ENCODE data around the gene ICAM4. TPM values are rescaled to one million over a fixed set of nuclear protein-coding genes. Genes with fewer than 3 reads are reported as not detected.

ICAM4 gene
- polyA plus RNA-seq, 3 donors: 5.5 to 17.3 (median 11.2) TPM

DNA sequence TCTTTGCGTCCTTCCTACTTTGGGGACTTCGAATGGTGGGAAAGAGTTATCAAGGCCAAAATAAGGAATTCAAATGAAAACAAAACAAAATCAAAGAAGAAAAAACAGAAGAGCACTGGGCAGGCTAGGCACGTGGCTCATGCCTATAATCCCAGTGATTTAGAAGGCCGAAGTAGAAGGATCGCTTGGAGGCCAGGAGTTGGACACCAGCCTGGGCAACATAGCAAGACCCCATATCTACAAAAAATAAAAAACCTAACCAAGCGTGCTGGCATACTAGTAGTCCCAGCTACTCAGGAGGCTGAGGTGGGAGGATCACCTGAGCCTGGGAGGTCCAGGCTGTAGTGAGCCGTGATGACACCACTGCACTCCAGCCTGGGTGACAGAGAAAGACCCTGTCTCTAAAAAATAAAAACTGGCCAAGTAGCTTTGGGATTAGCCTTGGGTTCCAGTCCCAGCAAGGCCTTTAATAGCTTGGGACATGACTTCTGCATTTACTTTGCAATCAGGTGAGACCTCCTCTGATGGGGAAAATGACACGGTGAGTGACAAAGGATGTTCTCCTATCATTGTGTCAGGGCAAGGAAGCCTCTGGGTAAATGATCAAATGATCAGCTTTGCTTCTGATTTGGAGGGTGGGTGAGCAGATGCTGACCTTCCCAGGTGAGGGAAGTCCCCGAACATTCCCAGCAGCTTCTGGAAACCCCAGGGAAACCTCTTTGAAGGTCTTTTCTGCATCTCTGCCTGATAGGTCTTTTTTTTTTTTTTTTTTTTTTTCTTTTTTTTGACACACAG is 8.8 kb upstream of the ICAM4 start:
- H3K4me1 ChIP-seq (ENCODE audit: control insufficient read depth in 1 of 2, insufficient read depth in 2 of 2, low read length in 2 of 2): peaks cover 3 to 32% of the 10 kb centered on the region in 2 donors
- no peak overlapping the region for H3K4me3 ChIP-seq (replicated peaks in 1 of 3; ENCODE audit: low read depth in 2 of 3, low read length in 3 of 3)
- H3K9me3 ChIP-seq (replicated peaks in 1 of 2; ENCODE audit: control insufficient read depth in 1 of 2, insufficient read depth in 1 of 2, low read length in 2 of 2): no peaks in the 10 kb centered on the region
- peaks cover 65 to 100% of the 10 kb centered on the region in 2 donors for H3K36me3 Mint-ChIP-seq
- no peak overlapping the region for H3K9ac ChIP-seq (ENCODE audit: insufficient read depth, low read length, poor library complexity, severe bottlenecking)
- TF ChIP-seq, protein P1, sequence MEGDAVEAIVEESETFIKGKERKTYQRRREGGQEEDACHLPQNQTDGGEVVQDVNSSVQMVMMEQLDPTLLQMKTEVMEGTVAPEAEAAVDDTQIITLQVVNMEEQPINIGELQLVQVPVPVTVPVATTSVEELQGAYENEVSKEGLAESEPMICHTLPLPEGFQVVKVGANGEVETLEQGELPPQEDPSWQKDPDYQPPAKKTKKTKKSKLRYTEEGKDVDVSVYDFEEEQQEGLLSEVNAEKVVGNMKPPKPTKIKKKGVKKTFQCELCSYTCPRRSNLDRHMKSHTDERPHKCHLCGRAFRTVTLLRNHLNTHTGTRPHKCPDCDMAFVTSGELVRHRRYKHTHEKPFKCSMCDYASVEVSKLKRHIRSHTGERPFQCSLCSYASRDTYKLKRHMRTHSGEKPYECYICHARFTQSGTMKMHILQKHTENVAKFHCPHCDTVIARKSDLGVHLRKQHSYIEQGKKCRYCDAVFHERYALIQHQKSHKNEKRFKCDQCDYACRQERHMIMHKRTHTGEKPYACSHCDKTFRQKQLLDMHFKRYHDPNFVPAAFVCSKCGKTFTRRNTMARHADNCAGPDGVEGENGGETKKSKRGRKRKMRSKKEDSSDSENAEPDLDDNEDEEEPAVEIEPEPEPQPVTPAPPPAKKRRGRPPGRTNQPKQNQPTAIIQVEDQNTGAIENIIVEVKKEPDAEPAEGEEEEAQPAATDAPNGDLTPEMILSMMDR (IDR thresholded peaks at IDR 0.05): no peak
- peaks cover 0 to 2% (median 0%) of the 10 kb centered on the region in 7 donors for H3K9me3 Mint-ChIP-seq
- peaks cover 99% of the 10 kb centered on the region for H4K20me1 ChIP-seq (ENCODE audit: insufficient read depth, low read length)
- H2AFZ ChIP-seq (ENCODE audit: insufficient read depth, low read depth, low read length, poor library complexity, severe bottlenecking): no peak overlapping the region
- peaks cover 30% of the 10 kb centered on the region for H3K4me1 Mint-ChIP-seq
- peaks cover 60 to 88% of the 10 kb centered on the region in 2 donors for H3K36me3 ChIP-seq (replicated peaks in 1 of 2; ENCODE audit: control insufficient read depth in 1 of 2, insufficient read depth in 2 of 2, low read length in 2 of 2)
- no peak overlapping the region for H3K27ac ChIP-seq (ENCODE audit: low read depth in 1 of 2, low read length in 2 of 2)
- no peak overlapping the region for H3K4me3 Mint-ChIP-seq
- no peak overlapping the region for H3K4me2 ChIP-seq (replicated peaks; ENCODE audit: extremely low read depth, low read length, poor library complexity, severe bottlenecking)
- peaks cover 0 to 2% (median 1%) of the 10 kb centered on the region in 3 donors for H3K27me3 Mint-ChIP-seq (ENCODE audit: low read depth in 3 of 3)
- intact Hi-C loops (cut with micrococcal nuclease): no loop called here
- 100% methylated on average over 4 of the region's 9 CpGs for WGBS (ENCODE audit: insufficient coverage)
- H3K79me2 ChIP-seq (ENCODE audit: insufficient read depth, low read length): peaks cover 18% of the 10 kb centered on the region
- no peaks in the 10 kb centered on the region for H3K27me3 ChIP-seq (ENCODE audit: control insufficient read depth in 2 of 2, insufficient read depth in 2 of 2, low read length in 2 of 2)
- no peak for DNase-seq
- no peak overlapping the region for H3K27ac Mint-ChIP-seq

DNA sequence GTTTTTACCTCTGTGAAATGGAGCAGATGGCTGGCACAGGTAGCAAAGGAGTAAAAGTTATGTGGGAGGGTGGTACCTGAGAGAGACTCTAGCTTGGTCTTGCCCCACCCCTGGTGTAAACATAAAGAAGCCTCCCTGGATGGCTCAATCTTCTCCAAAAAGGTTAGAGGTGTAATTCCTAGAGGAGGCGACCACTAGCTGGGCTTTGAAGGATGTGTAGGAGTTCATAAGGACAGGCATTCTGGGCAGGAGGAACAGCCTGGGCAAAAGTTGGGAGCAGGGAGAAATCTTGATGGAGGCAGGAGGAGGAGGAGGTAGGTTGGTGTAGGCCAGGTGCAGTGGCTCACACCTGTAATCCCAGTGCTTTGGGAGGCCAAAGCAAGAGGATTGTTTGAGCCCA is 7.8 kb upstream of the ICAM4 start:
- Histone ChIP-seq H3K9ac (ENCODE audit: insufficient read depth, low read length, poor library complexity, severe bottlenecking) (no peak overlapping the region), H3K9me3 (replicated peaks in 1 of 2; ENCODE audit: control insufficient read depth in 1 of 2, insufficient read depth in 1 of 2, low read length in 2 of 2) (no peaks in the 10 kb centered on the region), H3K36me3 (replicated peaks in 1 of 2; ENCODE audit: control insufficient read depth in 1 of 2, insufficient read depth in 2 of 2, low read length in 2 of 2) (peaks cover 69 to 95% of the 10 kb centered on the region in 2 donors), H3K4me1 (ENCODE audit: control insufficient read depth in 1 of 2, insufficient read depth in 2 of 2, low read length in 2 of 2) (peaks cover 0 to 22% of the 10 kb centered on the region in 2 donors), H3K27ac (ENCODE audit: low read depth in 1 of 2, low read length in 2 of 2) (no peak overlapping the region), H3K79me2 (ENCODE audit: insufficient read depth, low read length) (peaks cover 10% of the 10 kb centered on the region), H3K4me3 (replicated peaks in 1 of 3; ENCODE audit: low read depth in 2 of 3, low read length in 3 of 3) (no peak overlapping the region), H4K20me1 (ENCODE audit: insufficient read depth, low read length) (peaks cover 99% of the 10 kb centered on the region), H2AFZ (ENCODE audit: insufficient read depth, low read depth, low read length, poor library complexity, severe bottlenecking) (no peak overlapping the region), H3K4me2 (replicated peaks; ENCODE audit: extremely low read depth, low read length, poor library complexity, severe bottlenecking) (no peak overlapping the region), H3K27me3 (ENCODE audit: control insufficient read depth in 2 of 2, insufficient read depth in 2 of 2, low read length in 2 of 2) (no peaks in the 10 kb centered on the region)
- Mint-ChIP-seq H3K4me1 (peaks cover 24% of the 10 kb centered on the region), H3K27me3 (ENCODE audit: low read depth in 3 of 3) (peaks cover 0 to 2% (median 1%) of the 10 kb centered on the region in 3 donors), H3K36me3 (peaks cover 73 to 100% of the 10 kb centered on the region in 2 donors), H3K4me3 (no peak overlapping the region), H3K9me3 (peaks cover 0 to 2% (median 0%) of the 10 kb centered on the region in 7 donors), H3K27ac (no peak overlapping the region)
- intact Hi-C loops (cut with micrococcal nuclease): no loop called here
- 100% methylated on average over 1 of the region's 1 CpG for WGBS (ENCODE audit: insufficient coverage)
- TF ChIP-seq, protein P1 (IDR thresholded peaks at IDR 0.05): no peak
- no peak for DNase-seq

Data from CD14-positive monocyte (primary cell).